GM12878 (cell line): ENCODE results near the gene C10orf143. TPM values are rescaled to one million over a fixed set of nuclear protein-coding genes. Genes with fewer than 3 reads are reported as not detected.

Source experiments
- ATAC-seq: fragments of 200-7000 bp; cut with Tn5 transposase; 3 replicates; pipeline ENCODE4 v1.9.1; 2020; ENCODE audit warnings: mild to moderate bottlenecking, moderate library complexity
- BruUV-seq: library from RNA; stranded (reverse); fragments of 400-500 nt; replicated peaks from 2 replicates; lab custom pipeline; 2021; lab: Mats Ljungman, UMichigan
- CTCF ChIA-PET: fragments of 300-600 bp; sonication (Branson Sonifier 250); formaldehyde crosslinking; extraction: SDS; loops from one replicate; lab custom pipeline; 2021; ENCODE audit warnings: inconsistent platforms; lab: Yijun Ruan, JAX
- POLR2A ChIA-PET: fragments of 350-600 bp; formaldehyde crosslinking; extraction: SDS; loops from one replicate; lab custom pipeline; 2021; ENCODE audit warnings: inconsistent platforms; lab: Charles Lee
- RAD21 ChIA-PET: fragments of 300-600 bp; sonication (Branson Sonifier 250); formaldehyde crosslinking; loops from one replicate; lab custom pipeline; 2023; ENCODE audit warnings: antibody characterized with exemption; ENCODE audit not compliant: unreplicated experiment; lab: Charles Lee
- SMC1A ChIA-PET: fragments of 300-600 bp; sonication (Branson Sonifier 250); formaldehyde crosslinking; loops from one replicate; lab custom pipeline; 2023; ENCODE audit not compliant: unreplicated experiment, uncharacterized antibody; lab: Charles Lee
- DNase-seq: peaks from one replicate; pipeline ENCODE4 v3.0.0-alpha.2; 2011; ENCODE audit warnings: low read depth, low spot score
- FAIRE-seq: peaks from 3 replicates; lab custom pipeline; 2011; peaks lifted over from hg19 to GRCh38; lab: Jason Lieb, UNC
- H2AFZ ChIP-seq: 2 replicates; pipeline ENCODE4 v1.6.0; 2011; ENCODE audit warnings: low read depth, low read length, control low read depth; ENCODE audit not compliant: control insufficient read depth
- H3K27ac ChIP-seq: 2 replicates; pipeline ENCODE4 v1.5.1; 2011; ENCODE audit warnings: control low read depth; ENCODE audit not compliant: control insufficient read depth, insufficient read depth
- H3K27me3 ChIP-seq, 2 experiments: replicated peaks in 1 of 2; 2 replicates each; pipeline versions ENCODE4 v1.6.0 to v1.6.1; 2011; ENCODE audit warnings: low read length in 1 of 2; ENCODE audit not compliant: control insufficient read depth in 2 of 2, insufficient read depth in 2 of 2
- H3K36me3 ChIP-seq, 2 experiments: 2 replicates each; pipeline ENCODE4 v1.5.1; 2011; ENCODE audit warnings: low read length in 1 of 2; ENCODE audit not compliant: control insufficient read depth in 2 of 2, insufficient read depth in 2 of 2
- H3K4me1 ChIP-seq: 2 replicates; pipeline ENCODE4 v1.6.1; 2011; ENCODE audit warnings: mild to moderate bottlenecking, low read length, moderate library complexity, mixed read lengths; ENCODE audit not compliant: control insufficient read depth, insufficient read depth
- H3K4me2 ChIP-seq: 2 replicates; pipeline ENCODE4 v1.6.0; 2011; ENCODE audit warnings: control low read depth; ENCODE audit not compliant: control insufficient read depth, insufficient read depth
- H3K4me3 ChIP-seq: fragments of 200-600 bp; sonication (generic); 2 replicates; pipeline ENCODE4 v1.5.1; 2016
- H3K79me2 ChIP-seq: 2 replicates; pipeline ENCODE4 v1.6.0; 2011; ENCODE audit warnings: low read length; ENCODE audit not compliant: control insufficient read depth, insufficient read depth
- H3K9ac ChIP-seq: 2 replicates; pipeline ENCODE4 v1.8.0; 2011; ENCODE audit warnings: low read length, control low read depth, mixed read lengths; ENCODE audit not compliant: control insufficient read depth, insufficient read depth
- H3K9me3 ChIP-seq: replicated peaks from 3 replicates; pipeline ENCODE4 v1.5.1; 2011; ENCODE audit warnings: mild to moderate bottlenecking, low read length; ENCODE audit not compliant: control insufficient read depth, insufficient read depth
- H4K20me1 ChIP-seq: 2 replicates; pipeline ENCODE4 v1.6.0; 2011; ENCODE audit not compliant: control insufficient read depth, insufficient read depth
- BACH1 ChIP-seq: fragments of 450-650 bp; IDR thresholded peaks from 2 replicates; pipeline ENCODE4 v1.6.1; 2017; ENCODE audit warnings: mild to moderate bottlenecking, borderline replicate concordance
- BRCA1 ChIP-seq: IDR thresholded peaks from 2 replicates; pipeline ENCODE4 v1.6.1; 2011; ENCODE audit warnings: low read depth, low read length, improper control_type of control experiment
- CEBPB ChIP-seq, 2 experiments: fragments of 150-350 bp in 1 of 2; IDR thresholded peaks; 2 replicates each; pipeline ENCODE4 v1.6.1; 2012 to 2014; ENCODE audit warnings: low read depth in 2 of 2, low read length in 2 of 2, borderline replicate concordance in 1 of 2, inconsistent platforms in 1 of 2
- CHD2 ChIP-seq: IDR thresholded peaks from 2 replicates; pipeline ENCODE4 v1.6.1; 2011; ENCODE audit warnings: low read depth, low read length, improper control_type of control experiment, borderline replicate concordance
- E2F8 ChIP-seq: fragments of 450-650 bp; IDR thresholded peaks from 2 replicates; pipeline ENCODE4 v1.6.1; 2018; ENCODE audit warnings: mild to moderate bottlenecking, low read depth, moderate library complexity; ENCODE audit not compliant: partially characterized antibody
- FOXK2 ChIP-seq: fragments of 450-650 bp; IDR thresholded peaks from 2 replicates; pipeline ENCODE4 v1.6.1; 2017; ENCODE audit warnings: mild to moderate bottlenecking, moderate library complexity
- HDAC6 ChIP-seq: fragments of 200-600 bp; sonication (generic); IDR thresholded peaks from one replicate; pipeline ENCODE4 v1.8.0; 2017; ENCODE audit warnings: antibody characterized with exemption; ENCODE audit not compliant: unreplicated experiment
- HDGF ChIP-seq: fragments of 450-650 bp; IDR thresholded peaks from 2 replicates; pipeline ENCODE4 v1.6.1; 2016; ENCODE audit warnings: antibody characterized with exemption
- NFIC ChIP-seq: IDR thresholded peaks from 2 replicates; pipeline ENCODE4 v1.6.1; 2012; ENCODE audit warnings: low read depth, mild to moderate bottlenecking, inconsistent platforms, low read length, moderate library complexity
- NR2C1 ChIP-seq: fragments of 450-650 bp; IDR thresholded peaks from 2 replicates; pipeline ENCODE4 v1.6.1; 2017; ENCODE audit warnings: antibody characterized with exemption, mild to moderate bottlenecking, moderate library complexity
- NR2F1 ChIP-seq: fragments of 450-650 bp; conservative IDR thresholded peaks from 2 replicates; pipeline ENCODE4 v1.6.1; 2017; ENCODE audit warnings: mild to moderate bottlenecking
- RAD21 ChIP-seq: IDR thresholded peaks from 2 replicates; pipeline ENCODE4 v1.6.1; 2011; ENCODE audit warnings: mild to moderate bottlenecking, low read depth, low read length, moderate library complexity; ENCODE audit not compliant: insufficient read depth
- SMARCA5 ChIP-seq: fragments of 450-650 bp; IDR thresholded peaks from 2 replicates; pipeline ENCODE4 v1.6.1; 2017; ENCODE audit warnings: mild to moderate bottlenecking
- STAT1 ChIP-seq: fragments of 450-650 bp; conservative IDR thresholded peaks from 2 replicates; pipeline ENCODE4 v1.6.1; 2014; ENCODE audit warnings: antibody characterized with exemption, mild to moderate bottlenecking
- ZNF384 ChIP-seq: IDR thresholded peaks from 2 replicates; pipeline ENCODE4 v1.6.1; 2012; ENCODE audit warnings: low read depth, mild to moderate bottlenecking, low read length, improper control_type of control experiment, borderline replicate concordance
- ZSCAN29 ChIP-seq: fragments of 450-650 bp; IDR thresholded peaks from 2 replicates; pipeline ENCODE4 v1.6.1; 2017; ENCODE audit warnings: mild to moderate bottlenecking, moderate library complexity
- WGBS: methylation state at CpG from one replicate; pipeline ENCODE4 v1.1.6; 2016; ENCODE audit warnings: low lambda C conversion rate; ENCODE audit not compliant: insufficient replicate concordance, insufficient coverage; ENCODE audit errors: missing lambda C conversion rate; 5-methylcytosine and 5-hydroxymethylcytosine counted together
- in situ Hi-C: fragments of 300-500 bp; cut with MboI; formaldehyde crosslinking; loops from 9 replicates; pipeline ENCODE4 v1.14.3; 2018; ENCODE audit warnings: mixed read lengths
- intact Hi-C: fragments of 100-400 bp; cut with micrococcal nuclease; formaldehyde crosslinking; loops from one replicate; pipeline ENCODE4 v1.14.2; 2022; ENCODE audit not compliant: unreplicated experiment
- polyA plus RNA-seq, 11 experiments: library from polyadenylated mRNA; depleted of rRNA in 4 of 11; unstranded in 6 of 11; stranded (reverse) in 5 of 11; fragments of >200 nt; fragmentation: Nextera tagmentation in 4 of 11; fragmentation: Illumina TruSeq in 1 of 11; extraction: Ambion mirVana in 4 of 11; extraction: Trizol in 1 of 11; gene quantifications; 1 replicate in 1 of 11; 2 replicates in 10 of 11; pipeline versions ENCODE4 v1.2.1 to v1.2.3, GENCODE V29; 2011 to 2016; ENCODE audit warnings: inconsistent platforms in 2 of 11, missing spikeins in 2 of 11, low read depth in 1 of 11
- total RNA-seq, 4 experiments: library from RNA; depleted of rRNA in 3 of 4; stranded (reverse); fragments of >200 nt in 3 of 4; fragmentation: Illumina TruSeq in 1 of 4; extraction: Trizol in 1 of 4; gene quantifications; 2 replicates each; pipeline versions ENCODE4 v1.2.1 to v1.2.3, GENCODE V29; 2013 to 2021
- TF ChIP-seq, protein P1 (sequence below): fragments of 450-650 bp; IDR thresholded peaks from 2 replicates; pipeline ENCODE4 v1.6.1; 2017; ENCODE audit warnings: mild to moderate bottlenecking
- TF ChIP-seq, protein P2 (sequence below): fragments of 450-650 bp; formaldehyde crosslinking; IDR thresholded peaks from 2 replicates; pipeline ENCODE4 v1.5.0; 2022; ENCODE audit warnings: mild to moderate bottlenecking, missing genetic modification characterization

C10orf143 gene
- total and polyA plus RNA-seq, 10 of the 15 experiments (the other 5 are each of a cell fraction or from before 2014, with no cell fraction given), result 0.64 to 7.9 (median 2.6) TPM

DNA sequence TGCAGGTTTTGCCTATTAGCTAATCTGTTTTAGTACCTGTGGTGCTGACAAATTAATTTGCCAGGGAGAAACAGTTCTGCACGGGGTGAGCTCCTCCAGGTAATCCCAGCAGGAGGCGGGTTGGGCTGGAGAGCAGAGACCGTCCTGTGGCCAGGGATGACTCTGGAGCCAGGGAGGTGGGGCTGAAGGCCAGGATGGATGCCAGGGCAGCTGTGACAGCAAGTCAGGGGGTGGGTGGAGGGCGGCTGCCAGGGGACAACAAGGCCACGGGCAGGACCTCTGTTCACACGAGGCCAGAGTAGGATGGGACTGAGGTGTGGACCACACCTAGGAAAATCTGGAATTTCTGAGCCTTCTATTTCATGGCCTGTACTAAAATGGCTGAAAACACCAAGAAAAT is 48.9 kb downstream of the C10orf143 start:
- RAD21 ChIA-PET, result no interaction called here
- Histone ChIP-seq H2AFZ (no peak overlapping the region), H3K4me1 (no peaks in the 10 kb centered on the region), H3K4me3 (no peak overlapping the region), H3K27me3 (no peaks in the 10 kb centered on the region), H3K27ac (no peak overlapping the region), H3K36me3 (no peaks in the 10 kb centered on the region), H4K20me1 (no peaks in the 10 kb centered on the region), H3K4me2 (no peak overlapping the region), H3K9ac (no peak overlapping the region), H3K79me2 (no peaks in the 10 kb centered on the region), H3K9me3 (no peaks in the 10 kb centered on the region)
- BruUV-seq, result no TSS peak
- FAIRE-seq, result no peak
- CTCF ChIA-PET, result no interaction called here
- no peak for DNase-seq
- 76% methylated on average over 6 of the region's 6 CpGs for WGBS
- no peak for TF ChIP-seq NFIC
- no peak for TF ChIP-seq ZNF384
- no peak for TF ChIP-seq FOXK2
- TF ChIP-seq SMARCA5, result no peak
- TF ChIP-seq HDAC6, result no peak
- no peak for TF ChIP-seq ZSCAN29
- no peak for TF ChIP-seq NR2F1
- TF ChIP-seq RAD21, result no peak
- TF ChIP-seq, protein P1, sequence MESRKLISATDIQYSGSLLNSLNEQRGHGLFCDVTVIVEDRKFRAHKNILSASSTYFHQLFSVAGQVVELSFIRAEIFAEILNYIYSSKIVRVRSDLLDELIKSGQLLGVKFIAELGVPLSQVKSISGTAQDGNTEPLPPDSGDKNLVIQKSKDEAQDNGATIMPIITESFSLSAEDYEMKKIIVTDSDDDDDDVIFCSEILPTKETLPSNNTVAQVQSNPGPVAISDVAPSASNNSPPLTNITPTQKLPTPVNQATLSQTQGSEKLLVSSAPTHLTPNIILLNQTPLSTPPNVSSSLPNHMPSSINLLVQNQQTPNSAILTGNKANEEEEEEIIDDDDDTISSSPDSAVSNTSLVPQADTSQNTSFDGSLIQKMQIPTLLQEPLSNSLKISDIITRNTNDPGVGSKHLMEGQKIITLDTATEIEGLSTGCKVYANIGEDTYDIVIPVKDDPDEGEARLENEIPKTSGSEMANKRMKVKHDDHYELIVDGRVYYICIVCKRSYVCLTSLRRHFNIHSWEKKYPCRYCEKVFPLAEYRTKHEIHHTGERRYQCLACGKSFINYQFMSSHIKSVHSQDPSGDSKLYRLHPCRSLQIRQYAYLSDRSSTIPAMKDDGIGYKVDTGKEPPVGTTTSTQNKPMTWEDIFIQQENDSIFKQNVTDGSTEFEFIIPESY, result no peak
- no peak for TF ChIP-seq BACH1
- no peak for TF ChIP-seq CEBPB (IDR thresholded peaks at IDR 0.05; ENCODE audit: borderline replicate concordance in 1 of 2, low read depth in 2 of 2, low read length in 2 of 2)
- TF ChIP-seq, protein P2, sequence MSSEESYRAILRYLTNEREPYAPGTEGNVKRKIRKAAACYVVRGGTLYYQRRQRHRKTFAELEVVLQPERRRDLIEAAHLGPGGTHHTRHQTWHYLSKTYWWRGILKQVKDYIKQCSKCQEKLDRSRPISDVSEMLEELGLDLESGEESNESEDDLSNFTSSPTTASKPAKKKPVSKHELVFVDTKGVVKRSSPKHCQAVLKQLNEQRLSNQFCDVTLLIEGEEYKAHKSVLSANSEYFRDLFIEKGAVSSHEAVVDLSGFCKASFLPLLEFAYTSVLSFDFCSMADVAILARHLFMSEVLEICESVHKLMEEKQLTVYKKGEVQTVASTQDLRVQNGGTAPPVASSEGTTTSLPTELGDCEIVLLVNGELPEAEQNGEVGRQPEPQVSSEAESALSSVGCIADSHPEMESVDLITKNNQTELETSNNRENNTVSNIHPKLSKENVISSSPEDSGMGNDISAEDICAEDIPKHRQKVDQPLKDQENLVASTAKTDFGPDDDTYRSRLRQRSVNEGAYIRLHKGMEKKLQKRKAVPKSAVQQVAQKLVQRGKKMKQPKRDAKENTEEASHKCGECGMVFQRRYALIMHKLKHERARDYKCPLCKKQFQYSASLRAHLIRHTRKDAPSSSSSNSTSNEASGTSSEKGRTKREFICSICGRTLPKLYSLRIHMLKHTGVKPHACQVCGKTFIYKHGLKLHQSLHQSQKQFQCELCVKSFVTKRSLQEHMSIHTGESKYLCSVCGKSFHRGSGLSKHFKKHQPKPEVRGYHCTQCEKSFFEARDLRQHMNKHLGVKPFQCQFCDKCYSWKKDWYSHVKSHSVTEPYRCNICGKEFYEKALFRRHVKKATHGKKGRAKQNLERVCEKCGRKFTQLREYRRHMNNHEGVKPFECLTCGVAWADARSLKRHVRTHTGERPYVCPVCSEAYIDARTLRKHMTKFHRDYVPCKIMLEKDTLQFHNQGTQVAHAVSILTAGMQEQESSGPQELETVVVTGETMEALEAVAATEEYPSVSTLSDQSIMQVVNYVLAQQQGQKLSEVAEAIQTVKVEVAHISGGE, result no peak
- TF ChIP-seq NR2C1, result no peak
- TF ChIP-seq STAT1, result no peak
- TF ChIP-seq BRCA1, result no peak
- no peak for TF ChIP-seq HDGF
- TF ChIP-seq CHD2, result no peak
- no peak for TF ChIP-seq E2F8
- POLR2A ChIA-PET, result no interaction called here
- in situ Hi-C loops, result no loop called here
- intact Hi-C loops, result no loop called here
- no peak for ATAC-seq
- SMC1A ChIA-PET, result no interaction called here
